Measurements from ENCODE around the gene CCDC17.

The CCDC17 gene

GRCh38 chr1:45574105-45574626 is 49.7 kb downstream of the CCDC17 start:
- DNase-seq = no peak

GRCh38 chr1:45573231-45573804 is 50.5 kb downstream of the CCDC17 start:
- no peak for DNase-seq

GRCh38 chr1:45570631-45571030 is 53.2 kb downstream of the CCDC17 start:
- no peak for DNase-seq

All from activated gamma-delta T cell (primary cell).